ENCODE results near the gene PHACTR3.

DNA sequence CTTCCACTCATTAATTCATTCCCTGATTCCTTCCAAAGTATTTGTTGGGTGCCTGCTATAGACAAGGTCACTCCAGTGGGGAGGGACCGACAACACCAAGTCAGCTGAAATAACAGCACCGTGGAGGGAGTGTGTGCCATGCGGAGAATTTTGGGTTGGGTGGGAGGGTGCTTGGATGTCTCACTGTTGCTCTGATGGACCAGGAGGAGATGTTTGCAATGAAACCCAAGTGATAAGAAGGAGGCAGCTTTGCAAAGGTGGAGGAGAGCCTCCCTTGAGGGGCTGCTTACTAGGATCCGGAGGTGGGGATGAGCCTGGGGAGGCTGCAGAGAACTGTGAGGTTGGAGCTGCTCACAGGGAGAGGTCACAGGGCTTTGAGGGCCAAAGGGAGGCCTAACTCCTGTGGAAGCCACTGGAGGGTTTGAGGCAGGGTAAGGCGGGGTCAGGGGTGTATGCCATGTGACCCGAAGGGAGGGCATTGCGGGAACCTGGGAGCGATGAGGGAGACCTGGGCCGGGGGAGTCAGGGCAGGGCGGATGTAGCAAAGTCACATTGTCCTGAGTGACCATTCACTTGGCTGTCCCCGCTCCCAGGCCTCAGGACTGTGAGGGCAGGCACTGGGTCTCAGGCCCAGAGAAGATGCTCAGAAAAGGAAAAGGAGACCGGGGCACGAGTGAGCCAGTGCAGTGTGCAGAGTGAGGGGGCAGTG lies 124.5 kb downstream of the PHACTR3 start:
- TF ChIP-seq, protein P1, sequence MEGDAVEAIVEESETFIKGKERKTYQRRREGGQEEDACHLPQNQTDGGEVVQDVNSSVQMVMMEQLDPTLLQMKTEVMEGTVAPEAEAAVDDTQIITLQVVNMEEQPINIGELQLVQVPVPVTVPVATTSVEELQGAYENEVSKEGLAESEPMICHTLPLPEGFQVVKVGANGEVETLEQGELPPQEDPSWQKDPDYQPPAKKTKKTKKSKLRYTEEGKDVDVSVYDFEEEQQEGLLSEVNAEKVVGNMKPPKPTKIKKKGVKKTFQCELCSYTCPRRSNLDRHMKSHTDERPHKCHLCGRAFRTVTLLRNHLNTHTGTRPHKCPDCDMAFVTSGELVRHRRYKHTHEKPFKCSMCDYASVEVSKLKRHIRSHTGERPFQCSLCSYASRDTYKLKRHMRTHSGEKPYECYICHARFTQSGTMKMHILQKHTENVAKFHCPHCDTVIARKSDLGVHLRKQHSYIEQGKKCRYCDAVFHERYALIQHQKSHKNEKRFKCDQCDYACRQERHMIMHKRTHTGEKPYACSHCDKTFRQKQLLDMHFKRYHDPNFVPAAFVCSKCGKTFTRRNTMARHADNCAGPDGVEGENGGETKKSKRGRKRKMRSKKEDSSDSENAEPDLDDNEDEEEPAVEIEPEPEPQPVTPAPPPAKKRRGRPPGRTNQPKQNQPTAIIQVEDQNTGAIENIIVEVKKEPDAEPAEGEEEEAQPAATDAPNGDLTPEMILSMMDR (IDR thresholded peaks at IDR 0.05; ENCODE audit: control extremely low read depth in 1 of 3, insufficient read depth in 1 of 3, low read depth in 1 of 3, low read length in 3 of 3), result no peak
- no peak for TF ChIP-seq POLR2AphosphoS5 (IDR thresholded peaks at IDR 0.05; ENCODE audit: low read depth, low read length)
- TF ChIP-seq KDM1A (IDR thresholded peaks at IDR 0.05; ENCODE audit: borderline replicate concordance, low read length), result no peak
- no peak for TF ChIP-seq EZH2 (IDR thresholded peaks at IDR 0.05; ENCODE audit: low read depth, low read length, severe bottlenecking)
- TF ChIP-seq RNF2 (IDR thresholded peaks at IDR 0.05; ENCODE audit: borderline replicate concordance, low read depth, low read length, missing control alignments, poor library complexity, severe bottlenecking), result no peak
- no peak for TF ChIP-seq TAF7 (optimal IDR thresholded peaks at IDR 0.05; ENCODE audit: borderline replicate concordance, low read depth, low read length)
- TF ChIP-seq, protein P2, sequence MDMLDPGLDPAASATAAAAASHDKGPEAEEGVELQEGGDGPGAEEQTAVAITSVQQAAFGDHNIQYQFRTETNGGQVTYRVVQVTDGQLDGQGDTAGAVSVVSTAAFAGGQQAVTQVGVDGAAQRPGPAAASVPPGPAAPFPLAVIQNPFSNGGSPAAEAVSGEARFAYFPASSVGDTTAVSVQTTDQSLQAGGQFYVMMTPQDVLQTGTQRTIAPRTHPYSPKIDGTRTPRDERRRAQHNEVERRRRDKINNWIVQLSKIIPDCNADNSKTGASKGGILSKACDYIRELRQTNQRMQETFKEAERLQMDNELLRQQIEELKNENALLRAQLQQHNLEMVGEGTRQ (IDR thresholded peaks at IDR 0.05; ENCODE audit: low read length), result no peak
- no peak for TF ChIP-seq GTF2F1 (IDR thresholded peaks at IDR 0.05; ENCODE audit: borderline replicate concordance, low read depth, low read length)
- TF ChIP-seq NANOG (IDR thresholded peaks at IDR 0.05; ENCODE audit: insufficient read depth, low read depth, low read length, poor library complexity, severe bottlenecking), result no peak
- TF ChIP-seq RAD21 (IDR thresholded peaks at IDR 0.05 in 1 of 2, conservative IDR thresholded peaks at IDR 0.05 in 1 of 2; ENCODE audit: low read depth in 2 of 2, low read length in 2 of 2), result no peak
